ENCODE measurements around the gene INS. TPM values are rescaled to one million over a fixed set of nuclear protein-coding genes. Genes with fewer than 3 reads are reported as not detected.

Gene INS
- total RNA-seq, 2 donors from 2014 or later: not detected

DNA sequence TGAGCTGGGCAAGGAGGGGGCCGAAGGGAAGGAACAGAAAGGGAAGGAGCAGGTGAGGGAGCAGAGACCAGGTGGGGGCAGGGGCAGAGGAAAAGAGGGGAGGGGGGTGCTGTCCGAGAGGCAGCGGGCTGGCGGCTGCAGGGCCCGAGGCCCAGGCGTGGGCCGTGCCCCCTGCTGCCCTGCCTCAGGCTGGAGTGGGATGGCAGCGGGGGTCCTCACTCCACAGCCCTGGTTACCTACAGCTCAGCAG, 24.1 kb downstream of the INS start:
- TF ChIP-seq POLR2AphosphoS5 (IDR thresholded peaks at IDR 0.05) (no peak), POLR2A (IDR thresholded peaks at IDR 0.05) (no peak)
- TF ChIP-seq, protein P1, sequence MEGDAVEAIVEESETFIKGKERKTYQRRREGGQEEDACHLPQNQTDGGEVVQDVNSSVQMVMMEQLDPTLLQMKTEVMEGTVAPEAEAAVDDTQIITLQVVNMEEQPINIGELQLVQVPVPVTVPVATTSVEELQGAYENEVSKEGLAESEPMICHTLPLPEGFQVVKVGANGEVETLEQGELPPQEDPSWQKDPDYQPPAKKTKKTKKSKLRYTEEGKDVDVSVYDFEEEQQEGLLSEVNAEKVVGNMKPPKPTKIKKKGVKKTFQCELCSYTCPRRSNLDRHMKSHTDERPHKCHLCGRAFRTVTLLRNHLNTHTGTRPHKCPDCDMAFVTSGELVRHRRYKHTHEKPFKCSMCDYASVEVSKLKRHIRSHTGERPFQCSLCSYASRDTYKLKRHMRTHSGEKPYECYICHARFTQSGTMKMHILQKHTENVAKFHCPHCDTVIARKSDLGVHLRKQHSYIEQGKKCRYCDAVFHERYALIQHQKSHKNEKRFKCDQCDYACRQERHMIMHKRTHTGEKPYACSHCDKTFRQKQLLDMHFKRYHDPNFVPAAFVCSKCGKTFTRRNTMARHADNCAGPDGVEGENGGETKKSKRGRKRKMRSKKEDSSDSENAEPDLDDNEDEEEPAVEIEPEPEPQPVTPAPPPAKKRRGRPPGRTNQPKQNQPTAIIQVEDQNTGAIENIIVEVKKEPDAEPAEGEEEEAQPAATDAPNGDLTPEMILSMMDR (IDR thresholded peaks at IDR 0.05): no peak
- WGBS: 44% methylated on average over 8 of the region's 8 CpGs
- H3K27ac ChIP-seq: no peak overlapping the region
- DNase-seq (ENCODE audit: low spot score): no peak
- intact Hi-C loops (cut with DNase I): no loop called here
- peaks cover 29% of the 10 kb centered on the region for H3K27me3 ChIP-seq (replicated peaks; ENCODE audit: insufficient read depth)
- H3K9me3 ChIP-seq: no peaks in the 10 kb centered on the region
- H3K4me3 ChIP-seq: no peak overlapping the region
- peaks cover 6% of the 10 kb centered on the region for H3K4me1 ChIP-seq (replicated peaks)
- no peaks in the 10 kb centered on the region for H3K36me3 ChIP-seq

DNA sequence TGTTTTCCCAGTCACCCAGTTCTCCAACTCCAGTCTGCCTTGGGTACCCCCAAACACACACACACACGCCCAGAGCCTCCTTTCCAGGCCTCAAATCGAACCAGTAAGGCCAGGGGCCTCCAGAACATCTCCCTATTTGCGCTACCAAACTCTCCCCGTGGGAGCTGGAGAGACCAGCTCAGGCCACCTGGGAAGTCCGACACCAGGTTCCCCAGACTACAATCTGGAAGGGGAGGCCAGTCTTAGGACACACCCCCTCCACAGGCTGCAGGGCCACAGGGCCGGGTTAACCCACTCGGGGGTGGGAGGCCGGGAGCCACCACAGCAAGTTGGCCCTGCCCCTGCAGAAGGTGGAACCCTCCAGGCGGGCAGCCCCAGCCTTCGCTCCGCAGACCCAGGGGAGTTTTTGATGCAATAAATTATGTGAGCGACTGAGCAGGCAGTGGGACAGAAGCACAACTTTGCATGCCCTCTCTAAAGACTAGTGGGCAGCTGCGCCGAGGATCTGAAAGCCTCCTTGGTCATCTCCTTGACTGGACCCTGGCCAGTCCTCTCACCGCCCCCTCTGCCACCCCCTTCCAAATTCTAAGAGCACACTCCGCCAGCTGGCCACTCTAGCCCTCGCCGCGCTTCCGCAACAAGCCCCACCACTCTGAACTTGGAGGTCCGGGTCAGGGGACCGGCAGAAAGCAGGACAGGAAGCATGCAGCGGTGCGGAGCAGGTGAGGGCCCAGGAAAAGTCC, 24.6 kb downstream of the INS start:
- intact Hi-C loops (cut with DNase I): no loop called here
- TF ChIP-seq POLR2AphosphoS5 (IDR thresholded peaks at IDR 0.05): no peak
- Histone ChIP-seq H3K27me3 (replicated peaks; ENCODE audit: insufficient read depth) (peaks cover 29% of the 10 kb centered on the region), H3K36me3 (no peaks in the 10 kb centered on the region), H3K4me1 (replicated peaks) (peaks cover 6% of the 10 kb centered on the region), H3K27ac (no peak overlapping the region), H3K9me3 (no peaks in the 10 kb centered on the region), H3K4me3 (no peak overlapping the region)
- 62% methylated on average over 24 of the region's 24 CpGs for WGBS
- no peak for DNase-seq (ENCODE audit: low spot score)

DNA sequence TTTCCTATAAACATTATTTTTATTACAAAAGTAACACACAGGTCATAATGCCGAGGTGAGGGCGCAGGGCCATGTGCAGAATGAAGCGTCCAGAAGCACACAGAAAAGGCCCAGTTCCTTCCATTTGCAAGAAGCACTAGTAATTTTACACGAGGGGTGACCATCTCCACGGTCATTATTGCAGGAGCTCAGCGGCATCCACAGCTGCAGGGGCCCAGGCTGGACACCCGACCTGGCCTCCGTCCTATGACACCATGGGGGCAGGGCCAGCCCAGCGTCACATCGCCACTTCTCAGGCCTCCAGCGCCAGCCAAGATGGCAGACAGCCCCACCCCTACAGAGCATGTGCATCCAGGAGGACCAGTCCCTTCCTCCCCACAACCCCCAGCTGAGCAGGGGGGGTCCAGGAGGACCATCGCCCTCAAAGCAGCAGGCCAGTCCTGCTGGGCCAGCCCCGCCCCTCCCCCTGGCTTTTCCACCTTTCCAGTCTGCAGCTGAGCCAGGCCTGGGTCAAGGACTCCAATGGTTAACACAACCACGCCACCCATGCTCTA, 25.3 kb downstream of the INS start:
- Histone ChIP-seq H3K27ac (no peak overlapping the region), H3K4me1 (replicated peaks) (peaks cover 6% of the 10 kb centered on the region), H3K9me3 (no peaks in the 10 kb centered on the region), H3K27me3 (replicated peaks; ENCODE audit: insufficient read depth) (peaks cover 23% of the 10 kb centered on the region), H3K4me3 (no peak overlapping the region), H3K36me3 (no peaks in the 10 kb centered on the region)
- intact Hi-C loops (cut with DNase I): no loop called here
- WGBS: 89% methylated on average over 14 of the region's 14 CpGs
- no peak for DNase-seq (ENCODE audit: low spot score)
- TF ChIP-seq POLR2AphosphoS5 (IDR thresholded peaks at IDR 0.05) (no peak), POLR2A (IDR thresholded peaks at IDR 0.05) (no peak)
- TF ChIP-seq, protein P1 (IDR thresholded peaks at IDR 0.05): no peak

DNA sequence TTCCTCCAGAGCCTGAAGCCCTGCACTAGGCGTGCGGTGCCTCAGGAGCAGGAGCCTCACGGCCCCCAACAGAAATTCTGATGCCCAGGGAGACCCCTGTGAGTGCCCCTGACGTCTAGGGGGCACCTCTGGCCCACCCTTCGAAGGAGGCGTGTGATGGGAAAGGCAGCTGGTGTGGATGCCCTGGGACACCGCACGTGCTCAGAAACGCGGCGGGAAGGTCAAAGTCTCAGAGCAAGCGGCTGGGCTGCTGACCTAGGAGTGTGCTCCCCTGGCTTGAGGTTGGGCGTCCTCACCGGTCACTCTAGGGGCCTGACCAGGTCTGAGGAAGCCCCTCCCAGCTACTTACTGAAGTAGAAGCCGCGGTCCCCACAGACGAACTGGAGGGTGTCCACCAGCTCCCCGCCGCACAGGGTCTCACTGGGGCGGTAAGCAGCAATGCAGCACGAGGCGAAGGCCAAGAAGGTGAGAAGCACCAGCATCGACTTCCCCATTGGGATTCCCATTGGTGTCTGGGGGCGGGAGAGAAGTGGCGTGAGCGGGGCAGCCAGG, 25.9 kb downstream of the INS start:
- DNase-seq (ENCODE audit: low spot score): no peak
- intact Hi-C loops (cut with DNase I): no loop called here
- Histone ChIP-seq H3K27me3 (replicated peaks; ENCODE audit: insufficient read depth) (peaks cover 17% of the 10 kb centered on the region), H3K4me3 (no peak overlapping the region), H3K9me3 (no peaks in the 10 kb centered on the region), H3K4me1 (replicated peaks) (peaks cover 6% of the 10 kb centered on the region), H3K27ac (no peak overlapping the region), H3K36me3 (no peaks in the 10 kb centered on the region)
- TF ChIP-seq POLR2A (IDR thresholded peaks at IDR 0.05): no peak
- TF ChIP-seq, protein P1 (IDR thresholded peaks at IDR 0.05): no peak
- no peak for TF ChIP-seq POLR2AphosphoS5 (IDR thresholded peaks at IDR 0.05)
- WGBS: 89% methylated on average over 26 of the region's 26 CpGs

DNA sequence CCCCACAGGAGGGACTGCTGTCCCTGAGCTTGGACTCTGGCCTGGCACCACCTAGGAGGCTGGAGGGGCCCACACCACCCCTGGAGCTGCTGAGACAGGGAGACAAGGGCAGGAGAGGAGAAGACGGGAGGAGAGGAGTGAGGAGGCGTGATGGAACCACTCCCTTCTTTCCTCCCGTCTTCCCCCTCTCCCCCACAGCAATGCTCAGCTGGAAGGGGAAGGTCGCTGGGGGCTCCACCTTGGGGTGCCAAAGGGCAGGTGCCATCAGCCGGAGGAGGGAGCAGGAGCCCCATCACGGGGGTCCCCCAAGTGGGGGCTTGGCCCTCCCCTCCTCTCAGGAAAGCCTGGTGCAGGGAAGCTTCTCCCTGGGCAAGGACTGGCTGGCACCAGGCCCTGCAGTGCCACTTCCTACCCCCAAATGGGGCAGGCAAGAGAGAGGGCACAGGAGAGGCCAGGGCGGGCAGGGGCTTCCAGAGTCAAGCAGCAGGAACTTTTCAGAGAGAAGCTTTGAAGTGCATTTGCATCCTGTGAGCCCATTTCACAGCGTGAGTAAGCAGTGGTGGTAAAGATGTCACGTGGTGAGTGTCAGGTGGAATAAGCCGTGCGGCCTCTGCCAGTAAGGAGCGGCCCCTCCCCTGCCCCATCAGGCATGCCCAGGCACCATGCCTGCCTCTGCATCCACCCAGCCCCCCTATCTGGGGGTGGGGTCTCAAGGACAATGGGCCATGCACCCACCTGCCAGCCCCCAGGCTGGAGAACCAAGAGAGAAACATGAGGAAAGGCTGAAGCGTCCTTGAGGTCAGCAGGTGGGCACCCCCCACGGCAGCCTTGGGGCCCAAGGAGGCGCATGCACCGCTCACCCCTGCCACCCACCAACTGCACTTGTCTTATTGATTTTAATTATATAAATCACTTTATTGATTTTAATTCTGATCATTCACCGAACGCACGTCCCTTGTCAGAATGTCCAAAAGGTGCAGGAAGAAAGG, 26.7 kb downstream of the INS start:
- TF ChIP-seq, protein P1 (IDR thresholded peaks at IDR 0.05): no peak
- TF ChIP-seq POLR2AphosphoS5 (IDR thresholded peaks at IDR 0.05) (no peak), POLR2A (IDR thresholded peaks at IDR 0.05) (no peak)
- intact Hi-C loops (cut with DNase I): no loop called here

More for the DNA sequence above, 26.7 kb downstream of the INS start:
- Histone ChIP-seq H3K27ac (no peak overlapping the region), H3K36me3 (no peaks in the 10 kb centered on the region), H3K4me1 (replicated peaks) (peaks cover 6% of the 10 kb centered on the region), H3K27me3 (replicated peaks; ENCODE audit: insufficient read depth) (peaks cover 14% of the 10 kb centered on the region), H3K4me3 (no peak overlapping the region), H3K9me3 (no peaks in the 10 kb centered on the region)
- DNase-seq (ENCODE audit: low spot score): no peak
- 62% methylated on average over 19 of the region's 19 CpGs for WGBS

Measured in prostate gland (tissue), 2 donors.